ENCODE measurements around the gene FAM131B.
A peak's percentile ranks its signal among the peaks of the same experiment; 100 is the strongest.

Gene FAM131B

GRCh38 chr7:143305423-143306070, 57.0 kb downstream of the FAM131B start:
- DNase-seq (ENCODE audit: low spot score): no peak
- POLR2A ChIA-PET (ENCODE audit: low non-redundant PET): no interaction called here
- TF ChIP-seq CTCF (conservative IDR thresholded peaks at IDR 0.05; ENCODE audit: low read depth): peak; percentile 80
- CTCF ChIA-PET: interaction anchor here (0.6 to 0.9 kb wide), 2 partner anchors 13 to 65 kb away, joined by 3 to 4 read pairs; no protein-coding TSS in a partner anchor
- H3K27ac ChIP-seq: no peak overlapping the region

GRCh38 chr7:143304938-143305337, 57.6 kb downstream of the FAM131B start:
- TF ChIP-seq CTCF (conservative IDR thresholded peaks at IDR 0.05; ENCODE audit: low read depth): no peak
- ChIA-PET CTCF (interaction anchor here (0.9 kb wide), 1 partner anchor 64 kb away, joined by 4 read pairs; no protein-coding TSS in a partner anchor), POLR2A (ENCODE audit: low non-redundant PET) (no interaction called here)
- no peak for DNase-seq (ENCODE audit: low spot score)
- no peak overlapping the region for H3K27ac ChIP-seq

GRCh38 chr7:143303733-143304132, 58.8 kb downstream of the FAM131B start:
- no peak for DNase-seq (ENCODE audit: low spot score)
- no peak for TF ChIP-seq CTCF (conservative IDR thresholded peaks at IDR 0.05; ENCODE audit: low read depth)
- ChIA-PET CTCF (no interaction called here), POLR2A (ENCODE audit: low non-redundant PET) (no interaction called here)
- no peak overlapping the region; the same call in 1 of the 2 replicates for H3K27ac ChIP-seq
